Liver (tissue), 9 donors: ENCODE results near the gene ITPRID2. TPM values are rescaled to one million over a fixed set of nuclear protein-coding genes. Genes with fewer than 3 reads are reported as not detected.

Experiments
- DNase-seq: peaks from one replicate; pipeline ENCODE4 v3.0.0-alpha.2; 2017; ENCODE audit warnings: low spot score
- H3K27ac ChIP-seq, 2 donors: one replicate each; pipeline ENCODE4 v1.7.0; 2013; ENCODE audit warnings: inconsistent platforms in 2 of 2, low read length in 2 of 2, control low read depth in 1 of 2, low read depth in 1 of 2, mild to moderate bottlenecking in 1 of 2
- H3K27me3 ChIP-seq, 4 donors: one replicate each; pipeline versions ENCODE4 v1.6.1 to v1.7.0; 2013; ENCODE audit warnings: low read length in 3 of 4, inconsistent platforms in 1 of 4, mild to moderate bottlenecking in 1 of 4, moderate library complexity in 1 of 4; ENCODE audit not compliant: control insufficient read depth in 4 of 4, insufficient read depth in 4 of 4
- H3K36me3 ChIP-seq, 4 donors: one replicate each; pipeline versions ENCODE4 v1.6.1 to v1.7.0; 2013; ENCODE audit warnings: low read length in 3 of 4, mild to moderate bottlenecking in 3 of 4, low read depth in 1 of 4, moderate library complexity in 1 of 4; ENCODE audit not compliant: control insufficient read depth in 4 of 4, insufficient read depth in 3 of 4
- H3K4me1 ChIP-seq, 4 donors: one replicate each; pipeline versions ENCODE4 v1.6.1 to v1.7.0; 2013; ENCODE audit warnings: low read length in 3 of 4, mild to moderate bottlenecking in 3 of 4, moderate library complexity in 1 of 4; ENCODE audit not compliant: control insufficient read depth in 4 of 4, insufficient read depth in 4 of 4
- H3K4me3 ChIP-seq, 3 donors: one replicate each; pipeline versions ENCODE4 v1.6.1 to v1.7.0; 2013; ENCODE audit warnings: low read length in 3 of 3, control low read depth in 1 of 3, low read depth in 1 of 3, mild to moderate bottlenecking in 1 of 3
- H3K9ac ChIP-seq, 2 donors: one replicate each; pipeline ENCODE4 v1.7.0; 2013; ENCODE audit warnings: low read length in 2 of 2, mild to moderate bottlenecking in 2 of 2, moderate library complexity in 2 of 2, control low read depth in 1 of 2, low read depth in 1 of 2
- H3K9me3 ChIP-seq, 4 donors: one replicate each; pipeline versions ENCODE4 v1.6.1 to v1.7.0; 2013; ENCODE audit warnings: low read length in 3 of 4; ENCODE audit not compliant: control insufficient read depth in 4 of 4
- CTCF ChIP-seq: fragments of 150-350 bp; IDR thresholded peaks from 2 replicates; pipeline ENCODE4 v1.5.1; 2017; ENCODE audit warnings: improper control_type of control experiment, low read depth, low read length; ENCODE audit not compliant: missing input control
- EGR1 ChIP-seq, 2 donors: IDR thresholded peaks; 2 replicates each; pipeline ENCODE4 v1.6.1; 2016 to 2018; ENCODE audit warnings: antibody characterized with exemption in 2 of 2, low read depth in 2 of 2
- FOXA1 ChIP-seq: IDR thresholded peaks from 2 replicates; pipeline ENCODE4 v1.6.1; 2016; ENCODE audit warnings: antibody characterized with exemption
- FOXA2 ChIP-seq: IDR thresholded peaks from 2 replicates; pipeline ENCODE4 v1.6.1; 2016; ENCODE audit warnings: antibody characterized with exemption
- GABPA ChIP-seq, 2 donors: IDR thresholded peaks in 1 of 2; conservative IDR thresholded peaks in 1 of 2; 2 replicates each; pipeline ENCODE4 v1.6.1; 2016; ENCODE audit warnings: antibody characterized with exemption in 2 of 2, mild to moderate bottlenecking in 1 of 2, moderate library complexity in 1 of 2
- HNF4A ChIP-seq, 2 donors: conservative IDR thresholded peaks; 2 replicates each; pipeline ENCODE4 v1.6.1; 2016; ENCODE audit warnings: antibody characterized with exemption in 2 of 2, mild to moderate bottlenecking in 2 of 2
- HNF4G ChIP-seq: IDR thresholded peaks from 2 replicates; pipeline ENCODE4 v1.6.1; 2016; ENCODE audit warnings: antibody characterized with exemption
- MAX ChIP-seq: IDR thresholded peaks from 2 replicates; pipeline ENCODE4 v1.6.1; 2016; ENCODE audit warnings: antibody characterized with exemption
- RAD21 ChIP-seq, 2 donors: IDR thresholded peaks; 2 replicates each; pipeline ENCODE4 v1.6.1; 2016; ENCODE audit warnings: antibody characterized with exemption in 2 of 2, mild to moderate bottlenecking in 2 of 2
- REST ChIP-seq: IDR thresholded peaks from 2 replicates; pipeline ENCODE4 v1.6.1; 2016; ENCODE audit warnings: antibody characterized with exemption, mild to moderate bottlenecking
- RXRA ChIP-seq, 2 donors: IDR thresholded peaks; 2 replicates each; pipeline ENCODE4 v1.6.1; 2017 to 2018; ENCODE audit warnings: antibody characterized with exemption in 2 of 2, mild to moderate bottlenecking in 1 of 2
- TAF1 ChIP-seq: conservative IDR thresholded peaks from 2 replicates; pipeline ENCODE4 v1.6.1; 2016; ENCODE audit warnings: antibody characterized with exemption, mild to moderate bottlenecking
- YY1 ChIP-seq: IDR thresholded peaks from 2 replicates; pipeline ENCODE4 v1.6.1; 2016; ENCODE audit warnings: antibody characterized with exemption, mild to moderate bottlenecking
- whole genome bisulfite sequencing: extraction: QIAGEN DNeasy Blood & Tissue Kit; methylation state at CpG from one replicate; pipeline ENCODE4 v1.1.7; 2013; 5-methylcytosine and 5-hydroxymethylcytosine counted together
- polyA plus RNA-seq, 2 donors: library from polyadenylated mRNA; stranded (reverse) in 1 of 2; unstranded in 1 of 2; fragments of 200-250 nt in 1 of 2; fragments of >200 nt in 1 of 2; fragmentation: Nextera tagmentation in 1 of 2; extraction: Ambion mirVana in 1 of 2; gene quantifications; one replicate each; pipeline versions ENCODE4 v1.2.1 to v1.2.3, GENCODE V29; 2013 to 2015
- total RNA-seq, 2 donors: library from RNA; depleted of rRNA; stranded (reverse); fragments of >200 nt; gene quantifications; one replicate each; pipeline ENCODE4 v1.2.3, GENCODE V29; 2014
- donor health status: healthy.
- donor health status: healthy.
- donor health status: healthy.
- donor health status: healthy.
- donor health status: healthy.

The ITPRID2 gene
- total and polyA plus RNA-seq, 4 donors, result 31.2 to 145 (median 55.1) TPM

- Histone ChIP-seq H3K4me1 (peaks cover 2 to 15% (median 5%) of the 10 kb centered on the region in 4 donors), H3K4me3 (no peak overlapping the region), H3K9ac (no peak overlapping the region), H3K36me3 (no peaks in the 10 kb centered on the region), H3K9me3 (no peaks in the 10 kb centered on the region), H3K27me3 (no peaks in the 10 kb centered on the region), H3K27ac (no peak overlapping the region)
- DNase-seq, result no peak
- 93% methylated on average over 3 of the region's 3 CpGs for WGBS
- TF ChIP-seq EGR1 (IDR thresholded peaks at IDR 0.05; ENCODE audit: low read depth in 2 of 2) (no peak), FOXA2 (no peak), YY1 (no peak), GABPA (IDR thresholded peaks at IDR 0.05 in 1 of 2, conservative IDR thresholded peaks at IDR 0.05 in 1 of 2) (no peak), MAX (no peak), HNF4G (no peak), FOXA1 (no peak), TAF1 (no peak), RXRA (IDR thresholded peaks at IDR 0.05) (no peak), RAD21 (IDR thresholded peaks at IDR 0.05) (no peak)
Measured at GRCh38 chr2:181971032-181971431, 79.5 kb downstream of the ITPRID2 start.

GRCh38 chr2:181972431-181973170, 81.1 kb downstream of the ITPRID2 start:
- 91% methylated on average over 5 of the region's 5 CpGs for WGBS
- Histone ChIP-seq H3K27ac (no peak overlapping the region), H3K4me1 (peaks cover 2 to 15% (median 5%) of the 10 kb centered on the region in 4 donors), H3K36me3 (no peaks in the 10 kb centered on the region), H3K27me3 (no peaks in the 10 kb centered on the region), H3K4me3 (no peak overlapping the region), H3K9me3 (no peaks in the 10 kb centered on the region), H3K9ac (no peak overlapping the region)
- DNase-seq, result no peak
- TF ChIP-seq REST (no peak), GABPA (IDR thresholded peaks at IDR 0.05 in 1 of 2, conservative IDR thresholded peaks at IDR 0.05 in 1 of 2) (no peak), MAX (no peak), TAF1 (no peak), CTCF (no peak), RXRA (IDR thresholded peaks at IDR 0.05) (no peak), HNF4A (conservative IDR thresholded peaks at IDR 0.05) (no peak)
